Stimulated activated CD8-positive, alpha-beta memory T cell treated with anti-CD3 and anti-CD28 coated beads, Interleukin-7, amount 100 ng/mL, for 1 hour (primary cell): Measurements from ENCODE around the gene NBEAL2.

ENCODE experiments used
- DNase-seq, 2 donors: peaks; one replicate each; pipeline ENCODE4 v3.0.0-alpha.2; 2020; ENCODE audit warnings: low read depth in 2 of 2

Gene NBEAL2

GRCh38 chr3:46986055-46986730 is 6.7 kb downstream of the NBEAL2 start:
- no peak for DNase-seq

- no peak for DNase-seq
These were observed 7.4 kb downstream of the NBEAL2 start for GRCh38 chr3:46986782-46987310.

- no peak for DNase-seq
These were observed 7.9 kb downstream of the NBEAL2 start for GRCh38 chr3:46987319-46987742.

- DNase-seq: peak; percentile 68 to 69
These were observed 8.4 kb downstream of the NBEAL2 start for GRCh38 chr3:46987743-46988401.

GRCh38 chr3:46988616-46989015 is 9.2 kb downstream of the NBEAL2 start:
- no peak for DNase-seq

GRCh38 chr3:46989146-46989810 is 9.8 kb downstream of the NBEAL2 start:
- no peak for DNase-seq

- DNase-seq: no peak
These were observed 11.3 kb downstream of the NBEAL2 start for GRCh38 chr3:46990573-46991374.

GRCh38 chr3:46991406-46992165 is 12.1 kb downstream of the NBEAL2 start:
- DNase-seq: no peak

GRCh38 chr3:46992231-46992630 is 12.8 kb downstream of the NBEAL2 start:
- no peak for DNase-seq

- no peak for DNase-seq
These were observed 13.8 kb downstream of the NBEAL2 start for GRCh38 chr3:46993292-46993691.

- no peak for DNase-seq
These were observed 14.5 kb downstream of the NBEAL2 start for GRCh38 chr3:46993986-46994385.

GRCh38 chr3:46994801-46995731 is 15.6 kb downstream of the NBEAL2 start:
- DNase-seq: no peak

GRCh38 chr3:46995901-46996562 is 16.6 kb downstream of the NBEAL2 start:
- no peak for DNase-seq

- no peak for DNase-seq
These were observed 17.4 kb downstream of the NBEAL2 start for GRCh38 chr3:46996689-46997452.

GRCh38 chr3:46997453-46998091 is 18.1 kb downstream of the NBEAL2 start:
- DNase-seq: no peak

- peak; percentile 45 to 59 for DNase-seq
These were observed 18.8 kb downstream of the NBEAL2 start for GRCh38 chr3:46998121-46998851.

GRCh38 chr3:46998852-46999515 is 19.5 kb downstream of the NBEAL2 start:
- no peak for DNase-seq
